ENCODE results near the gene WNT7A. TPM values are rescaled to one million over a fixed set of nuclear protein-coding genes. Genes with fewer than 3 reads are reported as not detected.

The WNT7A gene
- total RNA-seq, 2 donors from 2014 or later, result 0.58 TPM; not detected in 1

Other genes with a start within 250 kb of the WNT7A start
- 10 to 100 TPM; 14.7 to 15.6 TPM for gene CHCHD4, start 244.8 kb upstream of the WNT7A start, total RNA-seq
- 10 to 100 TPM; 38.4 to 39.9 TPM for gene TMEM43, start 245.0 kb upstream of the WNT7A start, total RNA-seq

Data from activated T-cell treated with anti-CD3 and anti-CD28 coated beads, Interleukin-2, amount 50 U/mL, for 72 hours (primary cell).